SK-N-SH (cell line): ENCODE results near the gene TRANK1. TPM values are rescaled to one million over a fixed set of nuclear protein-coding genes. Genes with fewer than 3 reads are reported as not detected.

ENCODE experiments used
- CTCF ChIA-PET: fragments of 300-600, 350-600 bp; formaldehyde crosslinking; extraction: SDS; loops from one replicate; lab custom pipeline; 2021; lab: Yijun Ruan, JAX
- POLR2A ChIA-PET: fragments of 350-600 bp; sonication (Branson Sonifier 250); formaldehyde crosslinking; extraction: SDS; loops from one replicate; lab custom pipeline; 2020; ENCODE audit warnings: antibody characterized with exemption, inconsistent platforms; lab: Yijun Ruan, JAX
- DNase-seq: peaks from one replicate; pipeline ENCODE4 v3.0.0; 2012
- H2AFZ ChIP-seq: fragments of 200-600 bp; sonication (generic); 2 replicates; pipeline ENCODE4 v1.8.1; 2016; ENCODE audit warnings: antibody characterized with exemption, mild to moderate bottlenecking, low read depth
- H3F3A ChIP-seq: fragments of 200-600 bp; sonication (generic); replicated peaks from 2 replicates; pipeline ENCODE3; 2016; ENCODE audit warnings: antibody characterized with exemption, mild to moderate bottlenecking; ENCODE audit not compliant: insufficient read depth
- H3K27ac ChIP-seq, 2 experiments: fragments of 200-500 bp in 1 of 2; fragments of 200-600 bp in 1 of 2; sonication (Bioruptor generic) in 1 of 2; sonication (generic), shearing (Covaris generic) in 1 of 2; 2 replicates each; pipeline versions ENCODE4 v1.5.1 to v1.6.1; 2014 to 2016; ENCODE audit warnings: low read depth in 2 of 2, inconsistent platforms in 1 of 2, low read length in 1 of 2, mild to moderate bottlenecking in 1 of 2, mixed read lengths in 1 of 2
- H3K27me3 ChIP-seq: fragments of 200-600 bp; sonication (generic), shearing (Covaris generic); 2 replicates; pipeline ENCODE4 v1.6.1; 2016; ENCODE audit warnings: mixed run types; ENCODE audit not compliant: insufficient read depth
- H3K36me3 ChIP-seq, 2 experiments: fragments of 200-500 bp in 1 of 2; fragments of 200-600 bp in 1 of 2; sonication (Bioruptor generic) in 1 of 2; sonication (generic) in 1 of 2; replicated peaks in 1 of 2; 2 replicates each; pipeline versions ENCODE3 to v1.5.1; 2014 to 2016; ENCODE audit warnings: low read length in 1 of 2, mild to moderate bottlenecking in 1 of 2; ENCODE audit not compliant: insufficient read depth in 2 of 2, control insufficient read depth in 1 of 2
- H3K4me1 ChIP-seq, 2 experiments: fragments of 200-500 bp in 1 of 2; fragments of 200-600 bp in 1 of 2; sonication (Bioruptor generic) in 1 of 2; sonication (generic), shearing (Covaris generic) in 1 of 2; 2 replicates each; pipeline versions ENCODE4 v1.5.1 to v1.6.1; 2014 to 2016; ENCODE audit warnings: low read depth in 1 of 2, low read length in 1 of 2, mixed run types in 1 of 2; ENCODE audit not compliant: insufficient read depth in 2 of 2, control insufficient read depth in 1 of 2
- H3K4me2 ChIP-seq: fragments of 200-600 bp; sonication (generic), shearing (Covaris generic); 2 replicates; pipeline ENCODE4 v1.6.1; 2017; ENCODE audit warnings: mixed run types
- H3K4me3 ChIP-seq, 2 experiments: fragments of 200-500 bp in 1 of 2; fragments of 200-600 bp in 1 of 2; sonication (Bioruptor generic) in 1 of 2; sonication (generic), shearing (Covaris generic) in 1 of 2; 2 replicates each; pipeline versions ENCODE4 v1.5.1 to v1.8.1; 2014 to 2016; ENCODE audit warnings: low read depth in 2 of 2, inconsistent platforms in 1 of 2, low read length in 1 of 2, mild to moderate bottlenecking in 1 of 2, mixed read lengths in 1 of 2, moderate library complexity in 1 of 2
- H3K79me2 ChIP-seq: fragments of 200-600 bp; sonication (generic); 2 replicates; pipeline ENCODE4 v1.8.1; 2017; ENCODE audit warnings: mild to moderate bottlenecking; ENCODE audit not compliant: insufficient read depth
- H3K9ac ChIP-seq: fragments of 200-600 bp; sonication (generic); 2 replicates; pipeline ENCODE4 v1.6.1; 2017; ENCODE audit warnings: mixed run types
- H3K9me2 ChIP-seq: fragments of 200-600 bp; sonication (generic); 2 replicates; pipeline ENCODE4 v1.6.1; 2017; ENCODE audit warnings: mixed run types
- H3K9me3 ChIP-seq: fragments of 200-600 bp; sonication (generic); 2 replicates; pipeline ENCODE4 v1.6.1; 2017; ENCODE audit warnings: mixed run types, mild to moderate bottlenecking, moderate library complexity
- H4K20me1 ChIP-seq: fragments of 200-600 bp; sonication (generic); 2 replicates; pipeline ENCODE4 v1.6.1; 2017; ENCODE audit warnings: mild to moderate bottlenecking, mixed run types; ENCODE audit not compliant: insufficient read depth
- EZH2phosphoT487 ChIP-seq: fragments of 200-600 bp; sonication (generic); IDR thresholded peaks from 2 replicates; pipeline ENCODE4 v1.6.1; 2017; ENCODE audit warnings: low read depth, mixed run types, mild to moderate bottlenecking, antibody characterized with exemption, moderate library complexity, borderline replicate concordance
- FOXJ3 ChIP-seq: sonication (generic); formaldehyde crosslinking; IDR thresholded peaks from 2 replicates; pipeline ENCODE4 v1.5.1; 2020; ENCODE audit warnings: mild to moderate bottlenecking, missing genetic modification reagents
- GATA2 ChIP-seq: sonication (generic); formaldehyde crosslinking; IDR thresholded peaks from 2 replicates; pipeline ENCODE4 v1.5.0; 2020; ENCODE audit warnings: mild to moderate bottlenecking, missing genetic modification reagents
- IRF3 ChIP-seq: fragments of 150-350 bp; IDR thresholded peaks from 2 replicates; pipeline ENCODE4 v1.6.1; 2016; ENCODE audit warnings: mild to moderate bottlenecking, low read depth, low read length
- JUND ChIP-seq: IDR thresholded peaks from 2 replicates; pipeline ENCODE4 v1.4.0; 2012
- MEF2A ChIP-seq: IDR thresholded peaks from 2 replicates; pipeline ENCODE4 v1.4.0; 2012; ENCODE audit warnings: low read depth, borderline replicate concordance
- NRF1 ChIP-seq: IDR thresholded peaks from 2 replicates; pipeline ENCODE4 v1.6.1; 2012; ENCODE audit warnings: low read depth, mild to moderate bottlenecking, low read length
- RAD21 ChIP-seq: IDR thresholded peaks from 2 replicates; pipeline ENCODE4 v1.6.1; 2012; ENCODE audit warnings: mild to moderate bottlenecking, low read length
- SIN3A ChIP-seq: IDR thresholded peaks from 2 replicates; pipeline ENCODE4 v1.6.1; 2012; ENCODE audit warnings: low read depth, mild to moderate bottlenecking, low read length, moderate library complexity, borderline replicate concordance
- TEAD4 ChIP-seq: IDR thresholded peaks from 2 replicates; pipeline ENCODE4 v1.4.0; 2012; ENCODE audit warnings: mild to moderate bottlenecking, borderline replicate concordance; ENCODE audit not compliant: insufficient read depth
- WGBS: methylation state at CpG from one replicate; pipeline ENCODE4 v1.1.6; 2017; ENCODE audit warnings: low lambda C conversion rate; 5-methylcytosine and 5-hydroxymethylcytosine counted together
- polyA plus RNA-seq, 3 experiments: library from polyadenylated mRNA; depleted of rRNA; stranded (reverse); fragments of >200 nt; gene quantifications; 2 replicates each; pipeline ENCODE4 v1.2.3, GENCODE V29; 2012
- TF ChIP-seq, protein P1 (sequence below): fragments of 200-600 bp; sonication (generic); IDR thresholded peaks from 2 replicates; pipeline ENCODE4 v1.6.1; 2017; ENCODE audit warnings: antibody characterized with exemption, mild to moderate bottlenecking, moderate library complexity
- TF ChIP-seq, protein P2 (sequence below): fragments of 150-350 bp; IDR thresholded peaks from 2 replicates; pipeline ENCODE4 v1.6.1; 2017; ENCODE audit warnings: antibody characterized with exemption, low read length, low read depth, borderline replicate concordance
- TF ChIP-seq, protein P3 (sequence below): IDR thresholded peaks from 2 replicates; pipeline ENCODE4; 2012
- TF ChIP-seq, protein P4 (sequence below): IDR thresholded peaks from 2 replicates; pipeline ENCODE4 v1.4.0; 2012; ENCODE audit warnings: low read depth, borderline replicate concordance

The TRANK1 gene
- polyA plus RNA-seq, 1 of the 3 experiments (the other 2 are of a cell fraction) = 0.16 TPM

DNA sequence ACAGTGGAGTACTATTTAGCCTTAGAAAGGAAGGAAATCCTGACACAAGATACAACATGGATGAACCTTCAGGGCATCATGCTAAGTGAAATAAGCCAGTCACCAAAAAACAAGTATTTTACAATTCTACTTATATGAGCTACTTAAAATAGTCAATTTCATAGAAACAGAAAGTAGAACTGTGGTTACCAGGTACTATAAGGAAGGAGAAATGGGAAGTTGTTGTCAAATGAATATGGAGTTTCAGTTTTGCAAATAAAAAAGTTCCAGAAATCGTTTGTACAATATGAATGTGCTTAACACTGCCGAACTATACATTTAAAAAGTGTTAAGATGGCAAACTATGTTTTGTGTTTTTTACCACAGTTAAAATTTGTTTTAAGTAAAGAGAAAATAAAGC, 26.8 kb downstream of the TRANK1 start:
- CTCF ChIA-PET = interaction anchor here (1.2 kb wide), 1 partner anchor 14 kb away, joined by 3 read pairs; no protein-coding TSS in a partner anchor
- Histone ChIP-seq H4K20me1 (no peaks in the 10 kb centered on the region), H3K9me2 (no peaks in the 10 kb centered on the region), H3K4me2 (no peak overlapping the region), H3K36me3 (no peaks in the 10 kb centered on the region), H3K9ac (no peak overlapping the region), H3K4me3 (no peak overlapping the region), H3F3A (no peaks in the 10 kb centered on the region), H3K27me3 (no peaks in the 10 kb centered on the region), H2AFZ (no peak overlapping the region), H3K79me2 (no peaks in the 10 kb centered on the region), H3K27ac (no peak overlapping the region), H3K9me3 (no peaks in the 10 kb centered on the region), H3K4me1 (no peaks in the 10 kb centered on the region; a peak in 1 of 4 replicates)
- no peak for DNase-seq
- POLR2A ChIA-PET = no interaction called here
- WGBS = 71% methylated on average over 2 of the region's 2 CpGs
- no peak for TF ChIP-seq RAD21
- TF ChIP-seq, protein P1, sequence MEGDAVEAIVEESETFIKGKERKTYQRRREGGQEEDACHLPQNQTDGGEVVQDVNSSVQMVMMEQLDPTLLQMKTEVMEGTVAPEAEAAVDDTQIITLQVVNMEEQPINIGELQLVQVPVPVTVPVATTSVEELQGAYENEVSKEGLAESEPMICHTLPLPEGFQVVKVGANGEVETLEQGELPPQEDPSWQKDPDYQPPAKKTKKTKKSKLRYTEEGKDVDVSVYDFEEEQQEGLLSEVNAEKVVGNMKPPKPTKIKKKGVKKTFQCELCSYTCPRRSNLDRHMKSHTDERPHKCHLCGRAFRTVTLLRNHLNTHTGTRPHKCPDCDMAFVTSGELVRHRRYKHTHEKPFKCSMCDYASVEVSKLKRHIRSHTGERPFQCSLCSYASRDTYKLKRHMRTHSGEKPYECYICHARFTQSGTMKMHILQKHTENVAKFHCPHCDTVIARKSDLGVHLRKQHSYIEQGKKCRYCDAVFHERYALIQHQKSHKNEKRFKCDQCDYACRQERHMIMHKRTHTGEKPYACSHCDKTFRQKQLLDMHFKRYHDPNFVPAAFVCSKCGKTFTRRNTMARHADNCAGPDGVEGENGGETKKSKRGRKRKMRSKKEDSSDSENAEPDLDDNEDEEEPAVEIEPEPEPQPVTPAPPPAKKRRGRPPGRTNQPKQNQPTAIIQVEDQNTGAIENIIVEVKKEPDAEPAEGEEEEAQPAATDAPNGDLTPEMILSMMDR = no peak
- TF ChIP-seq IRF3 = no peak
- no peak for TF ChIP-seq TEAD4
- no peak for TF ChIP-seq NRF1
- no peak for TF ChIP-seq SIN3A
- no peak for TF ChIP-seq MEF2A
- no peak for TF ChIP-seq GATA2
- no peak for TF ChIP-seq EZH2phosphoT487
- TF ChIP-seq, protein P2, sequence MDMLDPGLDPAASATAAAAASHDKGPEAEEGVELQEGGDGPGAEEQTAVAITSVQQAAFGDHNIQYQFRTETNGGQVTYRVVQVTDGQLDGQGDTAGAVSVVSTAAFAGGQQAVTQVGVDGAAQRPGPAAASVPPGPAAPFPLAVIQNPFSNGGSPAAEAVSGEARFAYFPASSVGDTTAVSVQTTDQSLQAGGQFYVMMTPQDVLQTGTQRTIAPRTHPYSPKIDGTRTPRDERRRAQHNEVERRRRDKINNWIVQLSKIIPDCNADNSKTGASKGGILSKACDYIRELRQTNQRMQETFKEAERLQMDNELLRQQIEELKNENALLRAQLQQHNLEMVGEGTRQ = no peak
- TF ChIP-seq FOXJ3 (CRISPR knock-in tag) = no peak
- TF ChIP-seq, protein P3, sequence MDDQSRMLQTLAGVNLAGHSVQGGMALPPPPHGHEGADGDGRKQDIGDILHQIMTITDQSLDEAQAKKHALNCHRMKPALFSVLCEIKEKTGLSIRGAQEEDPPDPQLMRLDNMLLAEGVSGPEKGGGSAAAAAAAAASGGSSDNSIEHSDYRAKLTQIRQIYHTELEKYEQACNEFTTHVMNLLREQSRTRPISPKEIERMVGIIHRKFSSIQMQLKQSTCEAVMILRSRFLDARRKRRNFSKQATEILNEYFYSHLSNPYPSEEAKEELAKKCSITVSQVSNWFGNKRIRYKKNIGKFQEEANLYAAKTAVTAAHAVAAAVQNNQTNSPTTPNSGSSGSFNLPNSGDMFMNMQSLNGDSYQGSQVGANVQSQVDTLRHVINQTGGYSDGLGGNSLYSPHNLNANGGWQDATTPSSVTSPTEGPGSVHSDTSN = no peak
- TF ChIP-seq, protein P4, sequence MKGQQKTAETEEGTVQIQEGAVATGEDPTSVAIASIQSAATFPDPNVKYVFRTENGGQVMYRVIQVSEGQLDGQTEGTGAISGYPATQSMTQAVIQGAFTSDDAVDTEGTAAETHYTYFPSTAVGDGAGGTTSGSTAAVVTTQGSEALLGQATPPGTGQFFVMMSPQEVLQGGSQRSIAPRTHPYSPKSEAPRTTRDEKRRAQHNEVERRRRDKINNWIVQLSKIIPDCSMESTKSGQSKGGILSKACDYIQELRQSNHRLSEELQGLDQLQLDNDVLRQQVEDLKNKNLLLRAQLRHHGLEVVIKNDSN = no peak
- no peak for TF ChIP-seq JUND
